Measurements from ENCODE around the gene FAM199X.

DNA sequence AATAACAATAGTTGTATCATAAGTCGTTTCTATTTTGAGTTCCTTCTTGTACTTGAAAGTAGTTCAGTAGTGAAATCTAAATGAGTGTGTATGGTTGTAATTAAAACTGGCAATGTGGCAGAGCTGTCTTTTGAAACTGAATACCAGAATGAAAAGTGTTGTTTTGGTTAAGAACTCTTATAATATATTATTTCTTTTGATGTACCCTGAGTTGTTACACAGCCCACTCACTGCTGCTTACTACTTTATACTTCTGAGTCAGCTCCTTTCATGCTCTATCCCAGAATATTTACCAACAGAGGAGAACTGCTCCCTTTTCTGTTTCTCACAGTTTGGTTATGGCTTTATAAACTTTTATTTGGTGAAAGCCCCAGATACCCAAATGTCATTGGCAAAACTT lies 28.8 kb downstream of the FAM199X start:
- TF ChIP-seq, protein P1, sequence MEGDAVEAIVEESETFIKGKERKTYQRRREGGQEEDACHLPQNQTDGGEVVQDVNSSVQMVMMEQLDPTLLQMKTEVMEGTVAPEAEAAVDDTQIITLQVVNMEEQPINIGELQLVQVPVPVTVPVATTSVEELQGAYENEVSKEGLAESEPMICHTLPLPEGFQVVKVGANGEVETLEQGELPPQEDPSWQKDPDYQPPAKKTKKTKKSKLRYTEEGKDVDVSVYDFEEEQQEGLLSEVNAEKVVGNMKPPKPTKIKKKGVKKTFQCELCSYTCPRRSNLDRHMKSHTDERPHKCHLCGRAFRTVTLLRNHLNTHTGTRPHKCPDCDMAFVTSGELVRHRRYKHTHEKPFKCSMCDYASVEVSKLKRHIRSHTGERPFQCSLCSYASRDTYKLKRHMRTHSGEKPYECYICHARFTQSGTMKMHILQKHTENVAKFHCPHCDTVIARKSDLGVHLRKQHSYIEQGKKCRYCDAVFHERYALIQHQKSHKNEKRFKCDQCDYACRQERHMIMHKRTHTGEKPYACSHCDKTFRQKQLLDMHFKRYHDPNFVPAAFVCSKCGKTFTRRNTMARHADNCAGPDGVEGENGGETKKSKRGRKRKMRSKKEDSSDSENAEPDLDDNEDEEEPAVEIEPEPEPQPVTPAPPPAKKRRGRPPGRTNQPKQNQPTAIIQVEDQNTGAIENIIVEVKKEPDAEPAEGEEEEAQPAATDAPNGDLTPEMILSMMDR (IDR thresholded peaks at IDR 0.05): no peak
- no peak for TF ChIP-seq POLR2A (IDR thresholded peaks at IDR 0.05)
